IPS-18c (cell line): ENCODE measurements around the gene ALS2CL.

Experiments used
- H3K4me3 ChIP-seq: 2 replicates; pipeline ENCODE4 v1.7.0; 2013; ENCODE audit warnings: low read depth, mild to moderate bottlenecking, low read length, moderate library complexity; ENCODE audit not compliant: insufficient read depth
- H3K9me3 ChIP-seq: one replicate; pipeline ENCODE4 v1.6.1; 2013; ENCODE audit warnings: mild to moderate bottlenecking, low read length, moderate library complexity; ENCODE audit not compliant: control insufficient read depth, insufficient read depth

The ALS2CL gene

GRCh38 chr3:46663591-46664135 is 29.8 kb downstream of the ALS2CL start:
- no peaks in the 10 kb centered on the region for H3K9me3 ChIP-seq
- no peak overlapping the region for H3K4me3 ChIP-seq

- Histone ChIP-seq H3K4me3 (no peak overlapping the region), H3K9me3 (no peaks in the 10 kb centered on the region)
These were observed 30.5 kb downstream of the ALS2CL start for GRCh38 chr3:46662771-46663551.

- Histone ChIP-seq H3K9me3 (no peaks in the 10 kb centered on the region), H3K4me3 (no peak overlapping the region)
These were observed 31.4 kb downstream of the ALS2CL start for GRCh38 chr3:46661776-46662766.

- H3K9me3 ChIP-seq, result no peaks in the 10 kb centered on the region
- H3K4me3 ChIP-seq, result no peak overlapping the region; the same call in 1 of the 2 replicates
These were observed 32.6 kb downstream of the ALS2CL start for GRCh38 chr3:46660543-46661523.

GRCh38 chr3:46660003-46660402 is 33.5 kb downstream of the ALS2CL start:
- Histone ChIP-seq H3K4me3 (no peak overlapping the region), H3K9me3 (no peaks in the 10 kb centered on the region)

- no peaks in the 10 kb centered on the region for H3K9me3 ChIP-seq
- no peak overlapping the region for H3K4me3 ChIP-seq
These were observed 34.2 kb downstream of the ALS2CL start for GRCh38 chr3:46659285-46659684.

GRCh38 chr3:46656778-46657556 is 36.5 kb downstream of the ALS2CL start:
- Histone ChIP-seq H3K9me3 (no peaks in the 10 kb centered on the region), H3K4me3 (no peak overlapping the region)

GRCh38 chr3:46655271-46655670 is 38.2 kb downstream of the ALS2CL start:
- Histone ChIP-seq H3K9me3 (no peaks in the 10 kb centered on the region), H3K4me3 (no peak overlapping the region)

GRCh38 chr3:46651084-46651483 is 42.4 kb downstream of the ALS2CL start:
- Histone ChIP-seq H3K9me3 (no peaks in the 10 kb centered on the region), H3K4me3 (no peak overlapping the region)

GRCh38 chr3:46649436-46649835 is 44.0 kb downstream of the ALS2CL start:
- H3K4me3 ChIP-seq, result no peak overlapping the region

GRCh38 chr3:46648096-46648495 is 45.4 kb downstream of the ALS2CL start:
- Histone ChIP-seq H3K4me3 (no peak overlapping the region), H3K9me3 (peaks cover 2% of the 10 kb centered on the region)

More at GRCh38 chr3:46649436-46649835, 44.0 kb downstream of the ALS2CL start:
- no peaks in the 10 kb centered on the region for H3K9me3 ChIP-seq

GRCh38 chr3:46646700-46647099 is 46.8 kb downstream of the ALS2CL start:
- H3K4me3 ChIP-seq, result no peak overlapping the region
- peaks cover 2% of the 10 kb centered on the region for H3K9me3 ChIP-seq

- no peak overlapping the region for H3K4me3 ChIP-seq
These were observed 49.8 kb downstream of the ALS2CL start for GRCh38 chr3:46643701-46644100.

GRCh38 chr3:46642971-46643370 is 50.5 kb downstream of the ALS2CL start:
- H3K4me3 ChIP-seq, result no peak overlapping the region

More at GRCh38 chr3:46643701-46644100, 49.8 kb downstream of the ALS2CL start:
- H3K9me3 ChIP-seq, result peaks cover 2% of the 10 kb centered on the region

GRCh38 chr3:46640927-46641326 is 52.6 kb downstream of the ALS2CL start:
- Histone ChIP-seq H3K9me3 (peaks cover 2% of the 10 kb centered on the region), H3K4me3 (no peak overlapping the region)

More at GRCh38 chr3:46642971-46643370, 50.5 kb downstream of the ALS2CL start:
- peaks cover 2% of the 10 kb centered on the region for H3K9me3 ChIP-seq

- Histone ChIP-seq H3K4me3 (no peak overlapping the region), H3K9me3 (peaks cover 2% of the 10 kb centered on the region)
These were observed 54.3 kb downstream of the ALS2CL start for GRCh38 chr3:46639221-46639620.
